ENCODE data around the gene CDH18.

GRCh38 chr5:20034717-20035116, 46.7 kb upstream of the CDH18 start:
- TF ChIP-seq CTCF (IDR thresholded peaks at IDR 0.05), result no peak
- no peak for TF ChIP-seq POLR2A (IDR thresholded peaks at IDR 0.05)
- no peak for TF ChIP-seq EP300 (IDR thresholded peaks at IDR 0.05)
- TF ChIP-seq POLR2AphosphoS5 (IDR thresholded peaks at IDR 0.05), result no peak
